GM21367 (cell line): Measurements from ENCODE around the gene HOXA1.
"Not testable (repeated sequence)": the region's sequence is repeated elsewhere in the genome, so short reads cannot be mapped to it uniquely, and the experiment has no call there.

Experiments used
- ATAC-seq: cut with Tn5 transposase; IDR thresholded peaks from one replicate; pipeline ENCODE4 v1.9.1; 2021; ENCODE audit not compliant: unreplicated experiment

Gene HOXA1

DNA sequence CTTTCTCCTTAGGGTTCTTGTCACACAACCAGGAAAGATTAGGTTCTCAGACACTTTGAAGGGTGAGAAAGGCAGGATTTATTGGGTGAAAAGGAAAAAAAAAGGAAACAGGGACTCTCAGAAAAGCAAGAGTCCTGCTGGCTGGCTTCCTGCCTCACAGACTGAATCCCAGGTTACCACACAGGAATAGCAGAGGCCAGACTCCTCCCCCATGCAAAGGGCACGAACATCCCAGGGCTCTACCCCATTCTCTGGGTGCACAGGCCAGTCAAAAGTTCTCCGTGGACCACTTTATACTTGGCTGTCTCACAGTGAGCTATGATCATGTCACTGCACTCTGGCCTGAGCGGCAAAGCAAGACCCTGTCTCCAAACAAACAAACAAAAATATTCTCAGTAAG lies 42.6 kb downstream of the HOXA1 start:
- ATAC-seq = no peak

DNA sequence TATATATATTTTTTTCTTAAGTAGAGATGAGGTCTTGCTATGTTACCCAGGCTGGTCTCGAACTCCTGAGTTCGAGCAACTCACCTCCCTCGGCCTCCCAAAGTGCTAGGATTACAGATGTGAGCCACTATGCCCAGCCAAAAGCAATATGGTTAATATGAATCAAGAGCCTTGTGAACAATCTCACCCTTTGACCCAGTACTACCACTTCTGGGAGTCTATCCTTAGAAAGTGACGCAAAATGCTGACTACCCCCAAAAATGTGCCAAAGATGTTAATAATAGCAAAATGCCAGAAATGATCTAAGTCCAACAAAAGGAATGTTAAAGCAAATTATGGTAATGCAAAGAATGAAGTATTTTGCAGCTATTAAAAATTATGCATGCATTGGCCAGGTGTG lies 44.3 kb downstream of the HOXA1 start:
- ATAC-seq = no peak

GRCh38 chr7:27048438-27048837 lies 47.4 kb downstream of the HOXA1 start:
- ATAC-seq = no peak

- no peak for ATAC-seq
Measured at GRCh38 chr7:27046854-27047549, 48.8 kb downstream of the HOXA1 start.

DNA sequence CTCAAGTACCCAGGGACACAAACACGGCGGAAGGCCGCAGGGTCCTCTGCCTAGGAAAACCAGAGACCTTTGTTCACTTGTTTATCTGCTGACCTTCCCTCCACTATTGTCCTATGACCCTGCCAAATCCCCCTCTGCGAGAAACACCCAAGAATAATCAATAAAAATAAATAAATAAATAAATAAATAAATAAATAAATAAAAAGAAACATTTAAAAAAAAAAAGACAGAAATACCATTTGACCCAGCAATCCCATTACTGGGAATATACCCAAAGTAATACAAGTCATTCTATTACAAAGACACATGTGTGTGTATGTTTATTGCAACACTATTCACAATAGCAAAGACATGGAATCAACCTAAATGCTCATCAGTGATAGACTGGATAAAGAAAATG lies 49.8 kb downstream of the HOXA1 start:
- not testable (repeated sequence) for ATAC-seq

DNA sequence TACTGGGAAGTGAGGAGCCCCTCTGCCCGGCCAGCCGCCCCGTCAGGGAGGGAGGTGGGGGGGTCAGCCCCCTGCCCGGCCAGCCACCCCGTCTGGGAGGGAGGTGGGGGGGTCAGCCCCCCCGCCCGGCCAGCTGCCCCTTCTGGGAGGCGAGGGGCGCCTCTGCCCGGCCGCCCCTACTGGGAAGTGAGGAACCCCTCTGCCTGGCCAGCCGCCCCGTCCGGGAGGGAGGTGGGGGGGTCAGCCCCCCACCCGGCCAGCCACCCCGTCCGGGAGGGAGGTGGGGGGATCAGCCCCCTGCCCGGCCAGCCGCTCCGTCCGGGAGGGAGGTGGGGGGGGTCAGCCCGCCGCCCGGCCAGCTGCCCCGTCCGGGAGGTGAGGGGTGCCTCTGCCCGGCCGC lies 50.7 kb downstream of the HOXA1 start:
- ATAC-seq = not testable (repeated sequence)
